ENCODE results near the gene CAPS.

GRCh38 chr19:5904352-5905113 is 9.5 kb upstream of the CAPS start, which contains the start of gene VMAC:
- TF ChIP-seq POLR2AphosphoS5 (IDR thresholded peaks at IDR 0.05; ENCODE audit: low read depth, low read length) (no peak), TAF1 (IDR thresholded peaks at IDR 0.05; ENCODE audit: borderline replicate concordance, insufficient read depth, low read length) (no peak), REST (IDR thresholded peaks at IDR 0.05; ENCODE audit: insufficient read depth in 1 of 2, low read depth in 2 of 2, low read length in 2 of 2) (no peak)

All from PFSK-1 (cell line).